Sigmoid colon (tissue), 7 donors: Measurements from ENCODE around the gene EVL. TPM values are rescaled to one million over a fixed set of nuclear protein-coding genes. Genes with fewer than 3 reads are reported as not detected.
A peak's percentile ranks its signal among the peaks of the same experiment; 100 is the strongest.

Experiments used
- DNase-seq: peaks from one replicate; pipeline ENCODE4 v3.0.0-alpha.2; 2019
- H3K27ac ChIP-seq, 4 donors: fragments of 200-600 bp; sonication (generic); one replicate each; pipeline ENCODE4 v1.5.1; 2016 to 2019; ENCODE audit warnings: mild to moderate bottlenecking in 1 of 4
- H3K27me3 ChIP-seq, 3 donors: fragments of 200-600 bp; sonication (generic); one replicate each; pipeline ENCODE4 v1.5.1; 2019; ENCODE audit warnings: mild to moderate bottlenecking in 1 of 3
- H3K36me3 ChIP-seq, 4 donors: fragments of 200-600 bp; sonication (generic); one replicate each; pipeline ENCODE4 v1.5.1; 2016 to 2019
- H3K4me1 ChIP-seq, 4 donors: fragments of 200-600 bp; sonication (generic); one replicate each; pipeline ENCODE4 v1.5.1; 2017 to 2019
- H3K4me3 ChIP-seq, 4 donors: fragments of 200-600 bp; sonication (generic); one replicate each; pipeline ENCODE4 v1.5.1; 2017 to 2019; ENCODE audit warnings: mild to moderate bottlenecking in 2 of 4, moderate library complexity in 1 of 4
- H3K9me3 ChIP-seq, 4 donors: fragments of 200-600 bp in 3 of 4; sonication (generic) in 3 of 4; one replicate each; pipeline versions ENCODE4 v1.5.1 to v1.6.1; 2013 to 2019
- CTCF ChIP-seq, 4 experiments: fragments of 450-650 bp in 3 of 4; fragments of 200-600 bp in 1 of 4; IDR thresholded peaks; one replicate each; pipeline ENCODE4 v1.5.1; 2016 to 2019; ENCODE audit warnings: antibody characterized with exemption in 4 of 4, mild to moderate bottlenecking in 3 of 4, moderate library complexity in 2 of 4
- EP300 ChIP-seq, 4 donors: sonication (generic); formaldehyde crosslinking; IDR thresholded peaks; one replicate each; pipeline ENCODE4 v1.6.1; 2017; ENCODE audit warnings: antibody characterized with exemption in 4 of 4
- POLR2A ChIP-seq, 2 donors: fragments of 450-650 bp; IDR thresholded peaks; one replicate each; pipeline ENCODE4 v1.6.1; 2016; ENCODE audit warnings: antibody characterized with exemption in 2 of 2, mild to moderate bottlenecking in 2 of 2, moderate library complexity in 2 of 2
- POLR2AphosphoS5 ChIP-seq, 4 donors: sonication (generic); formaldehyde crosslinking; IDR thresholded peaks; one replicate each; pipeline ENCODE4 v1.6.1; 2017; ENCODE audit warnings: antibody characterized with exemption in 4 of 4
- WGBS, 2 donors: extraction: QIAGEN DNeasy Blood & Tissue Kit; methylation state at CpG; one replicate each; pipeline ENCODE4 v1.1.7; 2013; 5-methylcytosine and 5-hydroxymethylcytosine counted together
- intact Hi-C: fragments of 100-400 bp; cut with DNase I; formaldehyde crosslinking; loops from one replicate; pipeline ENCODE4 v1.15.1; 2023
- polyA plus RNA-seq, 3 donors: library from polyadenylated mRNA; stranded (reverse); fragments of 200-250 nt; gene quantifications; one replicate each; pipeline ENCODE4 v1.2.3, GENCODE V29; 2013
- total RNA-seq, 4 donors: library from RNA; depleted of rRNA; stranded (reverse); fragments of >200 nt; gene quantifications; one replicate each; pipeline ENCODE4 v1.1.0, GENCODE V29; 2016
- donor health status: healthy with polysubstance abuse.
- donor health status: Bipolar disorder and iron deficiency.
- donor health status: healthy.

The EVL gene
- total and polyA plus RNA-seq, 7 donors, result 6.5 to 100 (median 27.5) TPM

GRCh38 chr14:100100032-100100703, 34.9 kb downstream of the EVL start:
- Histone ChIP-seq H3K4me1 (peaks cover 0 to 37% (median 31%) of the 10 kb centered on the region in 4 donors), H3K27me3 (no peaks in the 10 kb centered on the region), H3K4me3 (no peak overlapping the region), H3K36me3 (peaks cover 0 to 15% (median 0%) of the 10 kb centered on the region in 4 donors), H3K27ac (no peak overlapping the region), H3K9me3 (no peaks in the 10 kb centered on the region)
- peak; percentile 20 for DNase-seq
- intact Hi-C loops, result no loop called here
- TF ChIP-seq POLR2A (IDR thresholded peaks at IDR 0.05), result no peak
- 89 to 91% methylated on average over 14 of the region's 14 CpGs for WGBS, 2 donors

- no peaks in the 10 kb centered on the region for H3K27me3 ChIP-seq
- H3K36me3 ChIP-seq, result peaks cover 0 to 14% (median 0%) of the 10 kb centered on the region in 4 donors
- no peak overlapping the region for H3K4me3 ChIP-seq
- H3K27ac ChIP-seq, result peak overlapping the region in 2 of 4 donors; percentile 58 to 77
- intact Hi-C loops, result no loop called here
- TF ChIP-seq POLR2A (IDR thresholded peaks at IDR 0.05), result no peak
- no peak for TF ChIP-seq EP300 (IDR thresholded peaks at IDR 0.05)
- TF ChIP-seq CTCF (IDR thresholded peaks at IDR 0.05), result no peak
- TF ChIP-seq POLR2AphosphoS5 (IDR thresholded peaks at IDR 0.05), result no peak
- H3K9me3 ChIP-seq, result no peaks in the 10 kb centered on the region
- peaks cover 0 to 48% (median 40%) of the 10 kb centered on the region in 4 donors for H3K4me1 ChIP-seq
- no peak for DNase-seq
- 70 to 83% methylated on average over 8 of the region's 8 CpGs for WGBS, 2 donors
Observed at GRCh38 chr14:100102156-100102785, 37.0 kb downstream of the EVL start.

DNA sequence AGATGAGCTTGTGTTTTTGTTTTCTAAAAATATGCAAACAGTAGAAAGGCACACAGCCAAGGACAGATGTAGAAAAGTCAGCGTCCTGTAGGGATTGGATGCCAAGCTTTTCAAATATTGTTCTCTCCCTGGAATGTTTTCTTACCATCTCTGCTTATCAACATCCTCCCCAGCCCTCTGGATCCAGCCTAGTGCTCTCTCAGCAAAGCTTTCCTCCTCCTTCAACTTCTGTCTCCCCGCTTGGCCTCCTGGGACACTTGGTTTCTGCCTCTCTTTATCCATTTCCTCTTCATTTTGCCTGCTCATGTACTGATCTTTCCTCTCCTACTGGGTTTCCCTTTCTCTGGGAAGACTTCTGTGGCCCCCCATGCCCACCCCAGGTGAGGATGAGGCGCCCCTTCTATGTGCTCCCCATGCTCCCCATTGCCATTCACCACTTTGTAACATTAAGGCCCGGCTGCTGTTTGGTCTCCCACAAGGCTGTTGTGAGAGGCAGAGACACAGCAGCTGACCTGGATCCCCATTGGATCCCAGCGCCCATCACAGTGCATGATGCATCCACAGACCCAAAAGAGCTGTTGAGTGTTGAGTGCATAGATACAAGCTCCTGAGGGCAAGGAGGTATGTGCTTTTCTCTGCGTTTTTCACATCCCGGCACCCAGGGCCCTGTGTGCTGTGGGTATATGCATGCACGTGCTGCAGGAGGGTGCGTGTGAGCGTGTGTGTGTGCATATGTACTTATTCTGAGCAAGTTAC, 38.2 kb downstream of the EVL start:
- intact Hi-C loops, result no loop called here
- H3K9me3 ChIP-seq, result no peaks in the 10 kb centered on the region
- peaks cover 0 to 58% (median 49%) of the 10 kb centered on the region in 4 donors for H3K4me1 ChIP-seq
- H3K4me3 ChIP-seq, result no peak overlapping the region
- peak; percentile 65 for DNase-seq
- H3K36me3 ChIP-seq, result peaks cover 0 to 3% (median 0%) of the 10 kb centered on the region in 4 donors
- TF ChIP-seq POLR2A (IDR thresholded peaks at IDR 0.05) (no peak), EP300 (IDR thresholded peaks at IDR 0.05) (no peak), CTCF (IDR thresholded peaks at IDR 0.05) (no peak), POLR2AphosphoS5 (IDR thresholded peaks at IDR 0.05) (no peak)
- peak overlapping the region; percentile 22 to 77 (median 56) for H3K27ac ChIP-seq
- H3K27me3 ChIP-seq, result no peaks in the 10 kb centered on the region
- WGBS, 2 donors, result 73 to 80% methylated on average over 10 of the region's 10 CpGs

- H3K27ac ChIP-seq, result peak overlapping the region; percentile 22 to 77 (median 56)
- no peaks in the 10 kb centered on the region for H3K27me3 ChIP-seq
- no peak for TF ChIP-seq POLR2AphosphoS5 (IDR thresholded peaks at IDR 0.05)
- TF ChIP-seq CTCF (IDR thresholded peaks at IDR 0.05), result no peak
- no peak for TF ChIP-seq EP300 (IDR thresholded peaks at IDR 0.05)
- no peak for TF ChIP-seq POLR2A (IDR thresholded peaks at IDR 0.05)
- 57 to 77% methylated on average over 4 of the region's 4 CpGs for WGBS, 2 donors
- no peak for DNase-seq
- intact Hi-C loops, result no loop called here
- H3K9me3 ChIP-seq, result no peaks in the 10 kb centered on the region
- no peak overlapping the region for H3K4me3 ChIP-seq
- H3K36me3 ChIP-seq, result no peaks in the 10 kb centered on the region
- peaks cover 0 to 63% (median 52%) of the 10 kb centered on the region in 4 donors for H3K4me1 ChIP-seq
Observed at GRCh38 chr14:100104006-100104352, 38.8 kb downstream of the EVL start.
